Measurements from ENCODE around the gene ZCCHC2.

ZCCHC2 gene

GRCh38 chr18:62487161-62487560, 35.7 kb upstream of the ZCCHC2 start:
- H3K4me3 ChIP-seq (ENCODE audit: low read depth, low read length): no peak overlapping the region
- ChIA-PET POLR2A (no interaction called here), CTCF (no interaction called here)
- no peak for DNase-seq (ENCODE audit: low read depth, low spot score)
- no peak for TF ChIP-seq CTCF (IDR thresholded peaks at IDR 0.05; ENCODE audit: insufficient read depth, low read length, missing control alignments)

GRCh38 chr18:62490967-62491695, 31.7 kb upstream of the ZCCHC2 start:
- no peak for TF ChIP-seq CTCF (IDR thresholded peaks at IDR 0.05; ENCODE audit: insufficient read depth, low read length, missing control alignments)
- CTCF ChIA-PET: no interaction called here

GRCh38 chr18:62493033-62493862, 29.6 kb upstream of the ZCCHC2 start:
- no peak for DNase-seq (ENCODE audit: low read depth, low spot score)
- no peak overlapping the region for H3K4me3 ChIP-seq (ENCODE audit: low read depth, low read length)
- POLR2A ChIA-PET: no interaction called here
- TF ChIP-seq CTCF (IDR thresholded peaks at IDR 0.05; ENCODE audit: insufficient read depth, low read length, missing control alignments): no peak
- CTCF ChIA-PET: no interaction called here

More at GRCh38 chr18:62490967-62491695, 31.7 kb upstream of the ZCCHC2 start:
- H3K4me3 ChIP-seq (ENCODE audit: low read depth, low read length): no peak overlapping the region
- DNase-seq (ENCODE audit: low read depth, low spot score): no peak
- POLR2A ChIA-PET: no interaction called here

GRCh38 chr18:62494764-62495163, 28.1 kb upstream of the ZCCHC2 start:
- TF ChIP-seq CTCF (IDR thresholded peaks at IDR 0.05; ENCODE audit: insufficient read depth, low read length, missing control alignments): no peak
- CTCF ChIA-PET: no interaction called here
- POLR2A ChIA-PET: no interaction called here
- DNase-seq (ENCODE audit: low read depth, low spot score): no peak
- no peak overlapping the region for H3K4me3 ChIP-seq (ENCODE audit: low read depth, low read length)

GRCh38 chr18:62496262-62496661, 26.6 kb upstream of the ZCCHC2 start:
- TF ChIP-seq CTCF (IDR thresholded peaks at IDR 0.05; ENCODE audit: insufficient read depth, low read length, missing control alignments): no peak
- POLR2A ChIA-PET: no interaction called here
- CTCF ChIA-PET: interaction anchor here (1.5 kb wide), 1 partner anchor 70 kb away, joined by 6 read pairs; no protein-coding TSS in a partner anchor
- DNase-seq (ENCODE audit: low read depth, low spot score): no peak
- no peak overlapping the region for H3K4me3 ChIP-seq (ENCODE audit: low read depth, low read length)

- H3K4me3 ChIP-seq (ENCODE audit: low read depth, low read length): no peak overlapping the region
- TF ChIP-seq CTCF (IDR thresholded peaks at IDR 0.05; ENCODE audit: insufficient read depth, low read length, missing control alignments): no peak
- DNase-seq (ENCODE audit: low read depth, low spot score): no peak
- ChIA-PET POLR2A (no interaction called here), CTCF (interaction anchor here (1.5 kb wide), 1 partner anchor 71 kb away, joined by 6 read pairs; no protein-coding TSS in a partner anchor)
These were observed 25.5 kb upstream of the ZCCHC2 start for GRCh38 chr18:62497190-62497772.
